Tibial nerve (tissue), 4 donors: ENCODE data around the gene RPP30. TPM values are rescaled to one million over a fixed set of nuclear protein-coding genes. Genes with fewer than 3 reads are reported as not detected.

Source experiments
- DNase-seq, 2 donors: peaks; one replicate each; pipeline ENCODE4 v3.0.0-alpha.2; 2019; ENCODE audit warnings: low spot score in 2 of 2
- H3K27ac ChIP-seq, 4 donors: fragments of 200-600 bp; sonication (generic) in 3 of 4; one replicate each; pipeline ENCODE4 v1.5.1; 2017 to 2019; ENCODE audit warnings: mild to moderate bottlenecking in 1 of 4
- H3K27me3 ChIP-seq, 2 donors: fragments of 200-600 bp; sonication (generic) in 1 of 2; one replicate each; pipeline versions ENCODE4 v1.5.1 to v1.6.0; 2017 to 2019
- H3K36me3 ChIP-seq, 3 donors: fragments of 200-600 bp; sonication (generic); one replicate each; pipeline ENCODE4 v1.5.1; 2018 to 2019
- H3K4me1 ChIP-seq, 4 donors: fragments of 200-600 bp; sonication (generic) in 3 of 4; one replicate each; pipeline ENCODE4 v1.5.1; 2017 to 2019
- H3K4me3 ChIP-seq, 4 donors: fragments of 200-600 bp; sonication (generic) in 3 of 4; one replicate each; pipeline ENCODE4 v1.5.1; 2017 to 2019; ENCODE audit warnings: mild to moderate bottlenecking in 1 of 4, moderate library complexity in 1 of 4
- H3K9me3 ChIP-seq, 4 donors: fragments of 200-600 bp; sonication (generic) in 3 of 4; one replicate each; pipeline ENCODE4 v1.5.1; 2017 to 2019
- EP300 ChIP-seq, 2 donors: sonication (generic); formaldehyde crosslinking; IDR thresholded peaks; one replicate each; pipeline ENCODE4 v1.6.1; 2017; ENCODE audit warnings: antibody characterized with exemption in 2 of 2, mild to moderate bottlenecking in 1 of 2
- POLR2A ChIP-seq, 2 donors: fragments of 450-650 bp; IDR thresholded peaks; one replicate each; pipeline ENCODE4 v1.6.1; 2017; ENCODE audit warnings: antibody characterized with exemption in 2 of 2, mild to moderate bottlenecking in 2 of 2, moderate library complexity in 2 of 2
- WGBS, 2 donors: methylation state at CpG; one replicate each; pipeline ENCODE4 v1.1.5; 2018; 5-methylcytosine and 5-hydroxymethylcytosine counted together
- small RNA-seq: library from RNA; depleted of rRNA; stranded (forward); fragments of <200 nt; gene quantifications from one replicate; pipeline ENCODE3, GENCODE V24; 2016
- total RNA-seq, 4 donors: library from RNA; depleted of rRNA; stranded (reverse); fragments of >200 nt; gene quantifications; one replicate each; pipeline ENCODE4 v1.1.0, GENCODE V29; 2016
- TF ChIP-seq, protein P1 (sequence below), 5 experiments: fragments of 200-600 bp in 3 of 5; fragments of 450-650 bp in 2 of 5; sonication (generic) in 3 of 5; IDR thresholded peaks; one replicate each; pipeline ENCODE4 v1.5.1; 2016 to 2019; ENCODE audit warnings: antibody characterized with exemption in 5 of 5, mild to moderate bottlenecking in 3 of 5, moderate library complexity in 2 of 5

RPP30 gene
- total RNA-seq, 4 donors from 2014 or later = 19.4 to 46.5 (median 35.2) TPM

DNA sequence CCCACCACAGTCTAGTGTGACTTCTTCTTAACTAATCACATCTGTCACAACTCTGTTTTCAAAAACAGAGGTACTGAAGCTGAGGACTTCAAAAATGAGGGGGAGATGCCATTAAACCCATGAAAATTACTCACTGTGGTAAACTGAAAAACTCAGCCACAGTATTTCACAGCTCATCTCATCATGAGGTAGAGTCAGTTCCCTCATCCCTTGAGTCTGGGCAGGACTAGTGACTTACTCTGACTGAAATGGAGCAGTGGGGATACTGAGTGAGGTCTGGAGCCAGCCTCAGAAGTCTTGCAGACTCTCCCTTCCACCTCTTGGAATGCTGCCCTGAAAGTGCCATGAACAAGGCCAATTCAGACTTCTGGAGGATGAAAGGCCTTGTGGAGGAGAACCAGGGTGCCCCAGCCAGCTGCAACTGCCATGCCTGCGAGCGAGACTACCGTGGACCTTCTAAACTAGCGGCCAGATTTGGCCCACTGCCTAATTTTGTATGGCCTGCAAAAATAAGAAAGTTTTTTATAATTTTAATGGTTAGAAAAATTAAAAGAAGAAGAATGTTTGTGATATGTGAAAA is 73.8 kb downstream of the RPP30 start:
- no peak for DNase-seq

DNA sequence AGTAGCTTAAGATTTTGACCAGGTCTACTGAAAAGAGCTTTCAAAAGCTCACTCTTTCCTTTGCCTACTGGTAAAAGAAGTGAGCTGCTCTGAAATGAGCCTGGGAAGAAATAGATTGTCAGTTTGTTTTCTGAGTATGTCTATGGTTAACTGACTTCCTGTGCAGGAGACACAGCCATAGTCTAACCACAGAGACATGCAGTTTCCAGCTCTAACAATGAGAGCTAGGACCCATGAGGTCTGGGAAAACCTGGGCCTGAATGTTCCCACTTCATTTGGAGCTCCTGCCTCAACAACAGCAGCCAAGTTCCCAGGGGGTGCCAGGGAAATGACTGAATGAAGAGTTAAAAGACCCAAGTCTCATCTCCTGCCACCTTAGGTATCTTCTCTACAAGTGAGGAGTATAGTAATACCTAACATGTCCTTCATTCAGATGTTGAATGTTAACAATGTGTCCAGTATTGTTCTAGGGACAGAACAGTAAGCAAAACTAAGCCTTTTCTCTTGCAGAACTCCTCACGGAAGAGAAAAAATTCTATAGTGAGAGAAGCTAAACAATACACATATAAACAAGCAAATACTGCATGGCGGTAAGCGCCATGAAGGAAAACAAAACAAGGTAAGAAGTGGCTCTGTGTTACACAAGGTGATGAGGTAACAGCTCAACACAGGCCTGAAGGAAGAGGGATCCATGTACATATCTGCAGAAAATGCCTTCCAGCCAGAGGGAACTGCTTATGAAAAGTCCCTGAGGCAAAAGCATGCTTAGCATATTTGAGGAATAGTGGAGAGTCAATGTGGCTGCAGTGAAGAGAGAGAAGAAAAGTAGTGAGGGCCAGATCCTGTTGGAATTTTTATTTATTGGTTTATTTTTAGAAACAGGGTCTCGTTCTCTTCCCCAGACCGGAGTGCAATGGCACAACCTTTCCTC is 75.5 kb downstream of the RPP30 start:
- no peaks in the 10 kb centered on the region for H3K4me1 ChIP-seq
- 70 to 71% methylated on average over 5 of the region's 5 CpGs for WGBS, 2 donors
- DNase-seq = no peak
- H3K36me3 ChIP-seq = no peaks in the 10 kb centered on the region
- H3K27me3 ChIP-seq = no peaks in the 10 kb centered on the region
- peaks cover 0 to 10% (median 0%) of the 10 kb centered on the region in 4 donors for H3K9me3 ChIP-seq
- no peak overlapping the region for H3K4me3 ChIP-seq
- H3K27ac ChIP-seq = no peak overlapping the region
- TF ChIP-seq POLR2A (IDR thresholded peaks at IDR 0.05) = no peak
- TF ChIP-seq EP300 (IDR thresholded peaks at IDR 0.05) = no peak
- TF ChIP-seq, protein P1, sequence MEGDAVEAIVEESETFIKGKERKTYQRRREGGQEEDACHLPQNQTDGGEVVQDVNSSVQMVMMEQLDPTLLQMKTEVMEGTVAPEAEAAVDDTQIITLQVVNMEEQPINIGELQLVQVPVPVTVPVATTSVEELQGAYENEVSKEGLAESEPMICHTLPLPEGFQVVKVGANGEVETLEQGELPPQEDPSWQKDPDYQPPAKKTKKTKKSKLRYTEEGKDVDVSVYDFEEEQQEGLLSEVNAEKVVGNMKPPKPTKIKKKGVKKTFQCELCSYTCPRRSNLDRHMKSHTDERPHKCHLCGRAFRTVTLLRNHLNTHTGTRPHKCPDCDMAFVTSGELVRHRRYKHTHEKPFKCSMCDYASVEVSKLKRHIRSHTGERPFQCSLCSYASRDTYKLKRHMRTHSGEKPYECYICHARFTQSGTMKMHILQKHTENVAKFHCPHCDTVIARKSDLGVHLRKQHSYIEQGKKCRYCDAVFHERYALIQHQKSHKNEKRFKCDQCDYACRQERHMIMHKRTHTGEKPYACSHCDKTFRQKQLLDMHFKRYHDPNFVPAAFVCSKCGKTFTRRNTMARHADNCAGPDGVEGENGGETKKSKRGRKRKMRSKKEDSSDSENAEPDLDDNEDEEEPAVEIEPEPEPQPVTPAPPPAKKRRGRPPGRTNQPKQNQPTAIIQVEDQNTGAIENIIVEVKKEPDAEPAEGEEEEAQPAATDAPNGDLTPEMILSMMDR (IDR thresholded peaks at IDR 0.05) = no peak

More for the DNA sequence above, 73.8 kb downstream of the RPP30 start:
- Histone ChIP-seq H3K4me1 (no peaks in the 10 kb centered on the region), H3K9me3 (peaks cover 0 to 4% (median 0%) of the 10 kb centered on the region in 4 donors), H3K36me3 (no peaks in the 10 kb centered on the region), H3K27me3 (no peaks in the 10 kb centered on the region), H3K27ac (no peak overlapping the region), H3K4me3 (no peak overlapping the region)
- 57 to 58% methylated on average over 4 of the region's 4 CpGs for WGBS, 2 donors
- TF ChIP-seq POLR2A (IDR thresholded peaks at IDR 0.05) (no peak), EP300 (IDR thresholded peaks at IDR 0.05) (no peak)
- TF ChIP-seq, protein P1 (IDR thresholded peaks at IDR 0.05) = no peak

Small RNA genes within 50 kb of the gene (small RNA-seq; reads per million reads assigned to genes)
- gene RF00019 = not detected
- gene RNU6-740P = not detected

Other genes with a start within 250 kb of the RPP30 start
- 1 to 10 TPM in 1 of 4 donors, under 1 TPM in 3; 0.20 to 1.2 (median 0.43) TPM for gene HTR7, start 13.9 kb upstream of the RPP30 start, total RNA-seq
- not detected for gene ANKRD1, start 49.1 kb downstream of the RPP30 start, total RNA-seq